HFFc6 (cell line): ENCODE measurements around the gene PARP15. TPM values are rescaled to one million over a fixed set of nuclear protein-coding genes. Genes with fewer than 3 reads are reported as not detected.
"Not testable (repeated sequence)": the region's sequence is repeated elsewhere in the genome, so short reads cannot be mapped to it uniquely, and the experiment has no call there.

Experiments
- DNase-seq: peaks from one replicate; pipeline ENCODE4 v3.0.0-alpha.2; 2018
- H3K27ac Mint-ChIP-seq: 2 replicates; pipeline ENCODE4 v1.8.0; 2020; ENCODE audit warnings: mild to moderate bottlenecking, mixed read lengths
- H3K27me3 Mint-ChIP-seq: 2 replicates; pipeline ENCODE4 v1.8.0; 2021; ENCODE audit warnings: mild to moderate bottlenecking, moderate library complexity, mixed read lengths; ENCODE audit not compliant: insufficient read depth
- H3K36me3 Mint-ChIP-seq: 2 replicates; pipeline ENCODE4 v1.8.0; 2021; ENCODE audit warnings: low read depth, mixed read lengths
- H3K4me1 Mint-ChIP-seq: 2 replicates; pipeline ENCODE4 v1.8.0; 2020; ENCODE audit warnings: low read depth, mixed read lengths
- H3K4me3 Mint-ChIP-seq: 2 replicates; pipeline ENCODE4 v1.8.0; 2020; ENCODE audit warnings: mild to moderate bottlenecking, moderate library complexity, mixed read lengths
- H3K9me3 Mint-ChIP-seq: 2 replicates; pipeline ENCODE4 v1.8.0; 2020; ENCODE audit warnings: mild to moderate bottlenecking, mixed read lengths
- total RNA-seq, 6 experiments: library from RNA; stranded (reverse); fragmentation: NEBNext Ultra II Directional; extraction: Animal tissue kit (Norgen Biotek cat#: 25700); gene quantifications; 2 replicates in 1 of 6; 3 replicates in 5 of 6; pipeline ENCODE4 v1.2.3, GENCODE V29; 2021
- TF ChIP-seq, protein P1 (sequence below): fragments of 200-600 bp; sonication (generic); IDR thresholded peaks from 2 replicates; pipeline ENCODE4 v1.5.0; 2021; ENCODE audit warnings: antibody characterized with exemption, mild to moderate bottlenecking

PARP15 gene
- total RNA-seq, 6 experiments from 2014 or later, result not detected

DNA sequence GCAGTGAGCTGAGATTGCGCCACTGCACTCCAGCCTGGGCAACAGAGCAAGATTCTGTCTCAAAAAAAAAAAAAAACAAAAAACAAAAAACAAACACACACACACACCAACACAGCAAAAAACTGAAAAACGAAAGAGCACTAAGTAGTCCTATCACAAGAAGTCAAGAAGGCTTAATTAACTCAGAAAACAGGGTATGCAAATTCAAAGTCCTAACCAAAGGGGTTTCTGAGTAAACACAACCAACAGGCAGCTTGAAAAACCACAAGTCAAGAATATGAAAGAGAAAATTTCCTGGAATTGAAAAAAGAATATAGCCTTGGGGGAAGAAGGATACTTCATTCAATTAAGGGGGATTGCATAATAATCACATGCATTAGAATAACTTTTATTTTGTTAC lies 65.5 kb downstream of the PARP15 start:
- no peaks in the 10 kb centered on the region for H3K9me3 Mint-ChIP-seq
- no peaks in the 10 kb centered on the region for H3K4me1 Mint-ChIP-seq
- H3K27me3 Mint-ChIP-seq, result peaks cover 21% of the 10 kb centered on the region
- DNase-seq, result no peak
- no peak overlapping the region for H3K4me3 Mint-ChIP-seq
- no peaks in the 10 kb centered on the region for H3K36me3 Mint-ChIP-seq
- TF ChIP-seq, protein P1, sequence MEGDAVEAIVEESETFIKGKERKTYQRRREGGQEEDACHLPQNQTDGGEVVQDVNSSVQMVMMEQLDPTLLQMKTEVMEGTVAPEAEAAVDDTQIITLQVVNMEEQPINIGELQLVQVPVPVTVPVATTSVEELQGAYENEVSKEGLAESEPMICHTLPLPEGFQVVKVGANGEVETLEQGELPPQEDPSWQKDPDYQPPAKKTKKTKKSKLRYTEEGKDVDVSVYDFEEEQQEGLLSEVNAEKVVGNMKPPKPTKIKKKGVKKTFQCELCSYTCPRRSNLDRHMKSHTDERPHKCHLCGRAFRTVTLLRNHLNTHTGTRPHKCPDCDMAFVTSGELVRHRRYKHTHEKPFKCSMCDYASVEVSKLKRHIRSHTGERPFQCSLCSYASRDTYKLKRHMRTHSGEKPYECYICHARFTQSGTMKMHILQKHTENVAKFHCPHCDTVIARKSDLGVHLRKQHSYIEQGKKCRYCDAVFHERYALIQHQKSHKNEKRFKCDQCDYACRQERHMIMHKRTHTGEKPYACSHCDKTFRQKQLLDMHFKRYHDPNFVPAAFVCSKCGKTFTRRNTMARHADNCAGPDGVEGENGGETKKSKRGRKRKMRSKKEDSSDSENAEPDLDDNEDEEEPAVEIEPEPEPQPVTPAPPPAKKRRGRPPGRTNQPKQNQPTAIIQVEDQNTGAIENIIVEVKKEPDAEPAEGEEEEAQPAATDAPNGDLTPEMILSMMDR, result no peak
- H3K27ac Mint-ChIP-seq, result no peak overlapping the region

DNA sequence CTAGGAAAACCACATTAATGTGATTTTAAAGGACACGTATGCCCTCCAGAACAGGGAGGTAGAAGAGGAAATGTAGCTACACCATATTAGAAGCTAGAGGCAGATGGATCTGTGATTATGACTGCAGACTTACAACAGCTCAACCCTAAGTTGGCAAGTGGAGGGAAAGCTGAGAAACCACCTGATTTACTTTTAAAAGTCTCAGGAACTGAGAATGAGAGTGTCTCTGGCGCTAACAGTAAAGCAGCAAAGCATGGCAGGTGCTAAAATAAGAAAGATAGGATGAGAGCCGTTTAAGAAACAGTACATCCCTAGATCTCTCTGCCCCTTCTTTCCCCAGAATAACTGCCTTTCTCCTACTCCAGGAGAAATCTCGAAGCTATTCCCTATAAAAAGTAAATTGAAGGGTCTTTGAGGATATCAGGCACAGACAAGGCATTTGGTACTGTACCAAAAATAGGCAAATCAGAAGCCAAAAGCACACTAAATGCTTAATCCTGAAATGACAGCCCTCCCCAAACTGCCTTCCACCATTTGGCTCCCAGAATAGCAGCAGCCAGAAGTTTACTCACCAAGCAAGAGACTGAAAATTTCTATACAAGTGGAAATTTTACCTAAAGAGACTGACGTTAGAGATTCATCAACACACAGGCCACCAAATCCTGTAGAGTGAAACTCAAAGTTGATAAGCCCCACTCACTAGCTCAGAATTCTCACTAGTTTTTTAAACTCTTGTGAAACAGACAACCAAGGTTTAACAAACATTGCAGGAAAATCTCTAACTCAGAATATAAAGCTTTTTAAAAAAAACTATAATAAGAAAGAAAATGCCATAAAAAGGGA lies 68.9 kb downstream of the PARP15 start:
- H3K9me3 Mint-ChIP-seq, result no peaks in the 10 kb centered on the region
- no peak overlapping the region for H3K27ac Mint-ChIP-seq
- H3K36me3 Mint-ChIP-seq, result no peaks in the 10 kb centered on the region
- no peak for DNase-seq
- TF ChIP-seq, protein P1, result no peak
- H3K27me3 Mint-ChIP-seq, result peaks cover 15% of the 10 kb centered on the region
- no peak overlapping the region; the same call in 1 of the 2 replicates for H3K4me3 Mint-ChIP-seq
- H3K4me1 Mint-ChIP-seq, result no peaks in the 10 kb centered on the region

DNA sequence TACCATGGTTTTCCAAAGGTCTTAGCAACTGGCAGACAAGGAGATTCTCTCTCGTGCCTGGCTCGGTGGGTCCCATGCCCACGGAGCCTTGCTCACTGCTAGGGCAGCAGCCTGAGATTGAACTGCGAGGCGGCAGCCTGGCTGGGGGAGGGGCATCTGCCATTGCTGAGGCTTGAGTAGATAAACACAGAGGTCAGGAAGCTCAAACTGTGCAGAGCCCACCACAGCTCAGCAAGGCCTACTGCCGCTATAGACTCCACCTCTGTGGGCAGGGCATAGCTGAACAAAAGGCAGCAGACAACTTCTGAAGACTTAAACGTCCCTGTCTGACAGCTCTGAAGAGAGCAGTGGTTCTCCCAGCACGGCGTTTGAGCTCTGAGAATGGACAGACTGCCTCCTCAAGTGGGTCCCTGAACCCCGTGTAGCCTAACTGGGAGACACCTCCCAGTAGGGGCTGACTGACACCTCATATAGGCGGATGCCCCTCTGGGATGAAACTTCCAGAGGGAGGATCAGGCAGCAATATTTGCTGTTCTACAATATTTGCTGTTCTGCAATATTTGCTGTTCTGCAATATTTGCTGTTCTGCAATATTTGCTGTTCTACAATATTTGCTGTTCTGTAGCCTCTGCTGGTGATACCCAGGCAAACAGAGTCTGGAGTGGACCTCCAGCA lies 73.9 kb downstream of the PARP15 start:
- H3K4me1 Mint-ChIP-seq, result not testable (repeated sequence)

DNA sequence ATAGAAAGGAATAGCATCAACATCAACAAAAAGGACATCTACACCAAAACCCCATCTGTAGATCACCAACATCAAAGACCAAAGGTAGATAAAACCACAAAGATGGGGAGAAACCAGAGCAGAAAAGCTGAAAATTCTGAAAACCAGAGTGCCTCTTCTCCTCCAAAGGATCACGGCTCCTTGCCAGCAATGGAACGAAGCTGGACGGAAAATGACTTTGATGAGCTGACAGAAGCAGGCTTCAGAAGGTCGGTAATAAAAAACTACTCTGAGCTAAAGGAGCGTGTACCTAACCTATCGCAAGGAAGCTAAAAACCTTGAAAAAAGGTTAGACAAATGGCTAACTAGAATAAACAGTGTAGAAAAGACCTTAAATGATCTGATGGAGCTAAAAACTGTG lies 74.5 kb downstream of the PARP15 start:
- not testable (repeated sequence) for DNase-seq, H3K4me1 Mint-ChIP-seq, H3K27ac Mint-ChIP-seq, H3K36me3 Mint-ChIP-seq, H3K4me3 Mint-ChIP-seq, H3K9me3 Mint-ChIP-seq
- peaks cover 31% of the 10 kb centered on the region for H3K27me3 Mint-ChIP-seq

More for the DNA sequence above, 73.9 kb downstream of the PARP15 start:
- not testable (repeated sequence) for H3K27ac Mint-ChIP-seq, DNase-seq, H3K36me3 Mint-ChIP-seq, H3K4me3 Mint-ChIP-seq, H3K9me3 Mint-ChIP-seq
- peaks cover 26% of the 10 kb centered on the region for H3K27me3 Mint-ChIP-seq

DNA sequence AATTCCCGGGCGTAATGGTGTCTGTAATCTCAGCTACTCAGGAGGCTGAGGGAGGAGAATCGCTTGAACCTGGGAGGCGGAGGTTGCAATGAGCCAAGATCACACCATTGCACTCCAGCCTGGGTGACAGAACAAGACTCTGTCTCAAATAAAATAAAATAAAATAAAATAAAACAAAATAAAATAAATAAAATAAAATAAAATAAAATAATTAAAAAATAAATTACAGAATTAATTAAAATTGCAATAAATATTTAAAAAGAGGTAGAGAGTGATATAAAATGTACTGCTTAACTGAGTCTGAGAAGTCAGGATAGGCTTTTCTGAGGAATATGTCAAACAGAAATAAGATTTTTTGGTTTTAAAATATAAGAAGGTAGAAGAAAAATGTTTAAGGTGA lies 80.9 kb downstream of the PARP15 start:
- DNase-seq, H3K4me3 Mint-ChIP-seq, H3K36me3 Mint-ChIP-seq, H3K4me1 Mint-ChIP-seq, H3K27ac Mint-ChIP-seq: not testable (repeated sequence)
- peaks cover 28% of the 10 kb centered on the region for H3K27me3 Mint-ChIP-seq
- peaks cover 12% of the 10 kb centered on the region; the same call in 1 of the 2 replicates for H3K9me3 Mint-ChIP-seq

DNA sequence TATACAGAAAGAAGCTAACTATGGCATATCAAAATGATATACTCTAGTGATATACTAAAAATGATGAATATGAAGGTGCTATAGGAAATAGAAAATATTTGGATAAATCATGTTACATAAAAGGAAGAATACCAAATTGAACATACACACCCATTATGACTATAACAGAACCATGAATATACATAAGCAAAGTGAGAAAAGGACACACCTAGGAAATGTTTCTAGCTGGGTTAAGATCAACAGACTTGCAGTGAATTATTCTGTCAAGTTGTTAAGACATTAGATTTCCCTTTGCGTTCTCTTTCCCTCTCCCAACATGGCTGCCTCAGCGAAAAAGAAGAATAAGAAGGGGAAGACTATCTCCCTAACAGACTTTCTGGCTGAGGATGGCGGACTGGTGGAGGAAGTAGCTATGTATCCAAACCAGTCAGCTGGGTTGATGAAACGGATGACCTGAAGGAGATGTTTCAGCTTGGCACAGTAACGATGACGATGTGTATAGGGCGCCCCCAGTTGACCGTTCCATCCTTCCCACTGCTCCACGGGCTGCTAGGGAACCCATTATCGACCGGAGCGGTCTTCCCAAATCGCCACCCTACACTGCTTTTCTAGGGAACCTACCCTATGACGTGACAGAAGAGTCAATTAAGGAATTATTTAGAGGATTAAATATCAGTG lies 83.0 kb downstream of the PARP15 start:
- no peak overlapping the region for H3K27ac Mint-ChIP-seq
- no peak overlapping the region for H3K4me3 Mint-ChIP-seq
- peaks cover 31% of the 10 kb centered on the region for H3K27me3 Mint-ChIP-seq
- H3K4me1 Mint-ChIP-seq, result no peaks in the 10 kb centered on the region
- H3K36me3 Mint-ChIP-seq, result peaks cover 9% of the 10 kb centered on the region; the same call in 1 of the 2 replicates
- peaks cover 12% of the 10 kb centered on the region; the same call in 1 of the 2 replicates for H3K9me3 Mint-ChIP-seq
- TF ChIP-seq, protein P1, result no peak
- DNase-seq, result no peak
